Subcutaneous adipose tissue (tissue), 4 donors: ENCODE results near the gene NEU3. TPM values are rescaled to one million over a fixed set of nuclear protein-coding genes. Genes with fewer than 3 reads are reported as not detected.

Source experiments
- CTCF ChIP-seq: fragments of 450-650 bp; IDR thresholded peaks from one replicate; pipeline ENCODE4 v1.5.1; 2016; ENCODE audit warnings: low read depth, mild to moderate bottlenecking, control low read depth, antibody characterized with exemption, moderate library complexity
- small RNA-seq: library from RNA; depleted of rRNA; stranded (forward); fragments of <200 nt; gene quantifications from one replicate; pipeline ENCODE3, GENCODE V24; 2016
- total RNA-seq, 4 donors: library from RNA; depleted of rRNA; stranded (reverse); fragments of >200 nt; gene quantifications; one replicate each; pipeline ENCODE4 v1.1.0, GENCODE V29; 2016

The NEU3 gene
- total RNA-seq, 4 donors from 2014 or later = 7.9 to 16.5 (median 9.9) TPM

- no peak for TF ChIP-seq CTCF
Observed at GRCh38 chr11:75066061-75066460, 77.3 kb downstream of the NEU3 start.

Small RNAs within 50 kb of the gene (small RNA-seq; reads per million reads assigned to genes)
- gene RNU6-216P = not detected

Other genes with a start within 250 kb of the NEU3 start
- gene RNF169, start 240.1 kb upstream of the NEU3 start, total RNA-seq = 10 to 100 TPM; 18.5 to 21.6 (median 19.1) TPM
- 10 to 100 TPM; 12.9 to 35.0 (median 18.2) TPM for gene XRRA1, start 39.8 kb upstream of the NEU3 start, total RNA-seq
- 10 to 100 TPM; 32.4 to 89.2 (median 41.1) TPM for gene SPCS2, start 39.7 kb upstream of the NEU3 start, total RNA-seq
- gene OR2AT4, start 107.9 kb downstream of the NEU3 start, total RNA-seq = not detected
- gene SLCO2B1, start 162.2 kb downstream of the NEU3 start, total RNA-seq = 100 to 1,000 TPM in 1 of 4 donors, 10 to 100 TPM in 3; 68.8 to 148 (median 85.3) TPM